Measurements from ENCODE around the gene ZNF148.

ZNF148 gene

DNA sequence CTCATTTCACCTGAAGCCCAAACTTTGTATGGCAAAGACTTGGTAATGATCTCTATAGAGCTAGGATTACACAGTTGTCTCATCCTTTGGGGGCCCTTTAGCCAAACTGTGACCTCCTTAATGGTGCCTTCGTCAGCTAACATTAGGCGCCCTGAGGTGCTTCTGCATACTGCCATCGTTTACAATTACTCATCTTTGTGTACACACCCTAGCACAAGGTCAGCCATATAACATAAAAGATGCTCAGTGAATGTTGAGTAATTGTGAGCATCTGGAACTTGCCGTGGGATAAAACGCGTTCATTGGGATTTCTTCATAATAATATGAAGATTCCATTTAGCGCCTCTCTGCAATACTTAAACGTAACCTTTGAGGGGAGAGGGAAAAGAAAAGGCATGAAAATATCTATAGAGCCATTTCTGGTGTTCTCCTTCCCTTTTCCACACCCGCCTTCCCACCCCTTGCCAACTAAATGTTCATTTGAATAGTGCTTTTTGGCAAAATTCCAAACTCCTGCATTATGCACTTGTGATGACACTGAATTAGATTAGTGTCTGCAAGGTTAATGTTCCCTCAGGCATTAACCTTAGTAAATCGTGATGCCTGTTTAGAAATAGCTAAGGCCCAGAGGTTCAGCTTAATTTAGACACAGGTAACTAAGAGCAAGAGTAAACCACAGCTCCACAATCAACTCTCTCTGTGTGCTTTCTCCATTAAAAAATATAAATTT lies 990 bp upstream of the ZNF148 start:
- peak overlapping the region; percentile 87 for H3K4me3 ChIP-seq (ENCODE audit: low read depth, low read length)
- TF ChIP-seq CTCF (conservative IDR thresholded peaks at IDR 0.05; ENCODE audit: low read depth, low read length), result no peak
- no peak for DNase-seq (ENCODE audit: low read depth)

GRCh38 chr3:125374501-125374995 lies 577 bp downstream of the ZNF148 start:
- DNase-seq (ENCODE audit: low read depth), result peak; percentile 49

GRCh38 chr3:125367403-125368230 lies 7.5 kb downstream of the ZNF148 start:
- TF ChIP-seq CTCF (conservative IDR thresholded peaks at IDR 0.05; ENCODE audit: low read depth, low read length), result no peak
- H3K4me3 ChIP-seq (ENCODE audit: low read depth, low read length), result no peak overlapping the region
- DNase-seq (ENCODE audit: low read depth), result peak; percentile 18

More at GRCh38 chr3:125374501-125374995, 577 bp downstream of the ZNF148 start:
- no peak for TF ChIP-seq CTCF (conservative IDR thresholded peaks at IDR 0.05; ENCODE audit: low read depth, low read length)
- H3K4me3 ChIP-seq (ENCODE audit: low read depth, low read length), result peak overlapping the region; percentile 87

GRCh38 chr3:125366132-125366531 lies 9.0 kb downstream of the ZNF148 start:
- no peak for DNase-seq (ENCODE audit: low read depth)
- TF ChIP-seq CTCF (conservative IDR thresholded peaks at IDR 0.05; ENCODE audit: low read depth, low read length), result no peak
- no peak overlapping the region for H3K4me3 ChIP-seq (ENCODE audit: low read depth, low read length)

GRCh38 chr3:125359700-125360099 lies 15.4 kb downstream of the ZNF148 start:
- TF ChIP-seq CTCF (conservative IDR thresholded peaks at IDR 0.05; ENCODE audit: low read depth, low read length), result no peak
- no peak for DNase-seq (ENCODE audit: low read depth)
- no peak overlapping the region for H3K4me3 ChIP-seq (ENCODE audit: low read depth, low read length)

GRCh38 chr3:125358923-125359322 lies 16.2 kb downstream of the ZNF148 start:
- no peak for TF ChIP-seq CTCF (conservative IDR thresholded peaks at IDR 0.05; ENCODE audit: low read depth, low read length)
- no peak overlapping the region for H3K4me3 ChIP-seq (ENCODE audit: low read depth, low read length)
- DNase-seq (ENCODE audit: low read depth), result no peak
